HCT116 (cell line): ENCODE results near the gene HSDL2. TPM values are rescaled to one million over a fixed set of nuclear protein-coding genes. Genes with fewer than 3 reads are reported as not detected.
"Not testable (repeated sequence)": the region's sequence is repeated elsewhere in the genome, so short reads cannot be mapped to it uniquely, and the experiment has no call there.

Experiments used
- ATAC-seq: fragments of 200-7000 bp; cut with Tn5 transposase; 2 replicates; pipeline ENCODE4 v1.9.1; 2020; ENCODE audit warnings: mild to moderate bottlenecking, moderate library complexity
- BruUV-seq: library from RNA; stranded (reverse); fragments of 400-500 nt; replicated peaks from 2 replicates; lab custom pipeline; 2021; lab: Mats Ljungman, UMichigan
- CTCF ChIA-PET: fragments of 300-600 bp; sonication (Branson Sonifier 250); formaldehyde crosslinking; loops from one replicate; lab custom pipeline; 2021; ENCODE audit warnings: antibody characterized with exemption; lab: Charles Lee
- POLR2A ChIA-PET: fragments of 300-600, 350-600 bp; sonication (Branson Sonifier 250); formaldehyde crosslinking; loops from one replicate; lab custom pipeline; 2021; ENCODE audit warnings: antibody characterized with exemption; lab: Charles Lee
- RAD21 ChIA-PET, 2 experiments: fragments of 300-600 bp; sonication (Branson Sonifier 250); formaldehyde crosslinking; loops; one replicate each; lab custom pipeline; 2023; ENCODE audit warnings: low total read pairs in 2 of 2; ENCODE audit not compliant: uncharacterized antibody in 2 of 2, unreplicated experiment in 2 of 2, low non-redundant PET in 1 of 2; lab: Charles Lee
- DNase-seq: peaks from one replicate; pipeline ENCODE4 v3.0.0-alpha.2; 2010; ENCODE audit warnings: low read depth, low spot score
- H2AFZ ChIP-seq: fragments of 200-600 bp; shearing (Covaris generic), sonication (generic); 2 replicates; pipeline ENCODE4 v1.6.1; 2017; ENCODE audit warnings: low read depth, mixed run types, mixed read lengths, antibody characterized with exemption, low read length; ENCODE audit not compliant: poor library complexity, severe bottlenecking
- H3K27ac ChIP-seq: 2 replicates; pipeline ENCODE4 v1.5.1; 2012; ENCODE audit warnings: low read depth, low read length
- H3K27me3 ChIP-seq: fragments of 200-600 bp; sonication (generic); 2 replicates; pipeline ENCODE4 v1.6.1; 2016; ENCODE audit warnings: mixed run types, low read length, mixed read lengths; ENCODE audit not compliant: insufficient read depth
- H3K36me3 ChIP-seq, 2 experiments: fragments of 200-500 bp in 1 of 2; fragments of 200-600 bp in 1 of 2; sonication (Bioruptor generic) in 1 of 2; sonication (generic) in 1 of 2; 2 replicates each; pipeline versions ENCODE4 v1.5.1 to v1.6.1; 2014 to 2016; ENCODE audit warnings: low read length in 2 of 2, inconsistent platforms in 1 of 2, mixed read lengths in 1 of 2, mixed run types in 1 of 2; ENCODE audit not compliant: insufficient read depth in 2 of 2, control insufficient read depth in 1 of 2
- H3K4me1 ChIP-seq, 2 experiments: fragments of 200-600 bp in 1 of 2; sonication (generic) in 1 of 2; 2 replicates each; pipeline versions ENCODE4 v1.5.1 to v1.6.1; 2012 to 2017; ENCODE audit warnings: low read length in 2 of 2, inconsistent platforms in 1 of 2, mild to moderate bottlenecking in 1 of 2, mixed read lengths in 1 of 2, mixed run types in 1 of 2, moderate library complexity in 1 of 2; ENCODE audit not compliant: insufficient read depth in 2 of 2, control insufficient read depth in 1 of 2
- H3K4me2 ChIP-seq: fragments of 200-600 bp; sonication (generic); 2 replicates; pipeline ENCODE4 v1.6.1; 2017; ENCODE audit warnings: mixed run types, low read length, mixed read lengths
- H3K4me3 ChIP-seq, 2 experiments: fragments of 200-600 bp in 1 of 2; sonication (generic) in 1 of 2; replicated peaks in 1 of 2; 2 replicates each; pipeline ENCODE4 v1.5.1; 2011 to 2016; ENCODE audit warnings: low read length in 2 of 2, control low read depth in 1 of 2, low read depth in 1 of 2, mild to moderate bottlenecking in 1 of 2, mixed read lengths in 1 of 2, mixed run types in 1 of 2
- H3K79me2 ChIP-seq: fragments of 200-600 bp; sonication (generic); 2 replicates; pipeline ENCODE4 v1.6.1; 2017; ENCODE audit warnings: mild to moderate bottlenecking, mixed run types, low read length, moderate library complexity, mixed read lengths; ENCODE audit not compliant: insufficient read depth
- H3K9ac ChIP-seq: fragments of 200-600 bp; sonication (generic); 2 replicates; pipeline ENCODE4 v1.6.1; 2016; ENCODE audit warnings: low read length, mixed read lengths
- H3K9me2 ChIP-seq: fragments of 200-600 bp; sonication (generic), shearing (Covaris generic); 2 replicates; pipeline ENCODE4 v1.6.1; 2017; ENCODE audit warnings: mixed run types, mild to moderate bottlenecking, moderate library complexity; ENCODE audit not compliant: insufficient read depth
- H3K9me3 ChIP-seq, 2 experiments: fragments of 200-500 bp in 1 of 2; fragments of 200-600 bp in 1 of 2; sonication (Bioruptor generic) in 1 of 2; sonication (generic) in 1 of 2; 2 replicates each; pipeline ENCODE4 v1.6.1; 2014 to 2017; ENCODE audit warnings: low read length in 2 of 2, mixed read lengths in 2 of 2, inconsistent platforms in 1 of 2, low read depth in 1 of 2, mild to moderate bottlenecking in 1 of 2, mixed run types in 1 of 2, moderate library complexity in 1 of 2; ENCODE audit not compliant: control insufficient read depth in 1 of 2, insufficient read depth in 1 of 2
- H4K20me1 ChIP-seq: fragments of 200-600 bp; sonication (generic), shearing (Covaris generic); 2 replicates; pipeline ENCODE4 v1.6.1; 2017; ENCODE audit warnings: mixed run types, mild to moderate bottlenecking, moderate library complexity; ENCODE audit not compliant: insufficient read depth
- CBX3 ChIP-seq: IDR thresholded peaks from 2 replicates; pipeline ENCODE4 v1.6.1; 2012; ENCODE audit warnings: low read depth
- CEBPB ChIP-seq: IDR thresholded peaks from 2 replicates; pipeline ENCODE4 v1.6.1; 2012; ENCODE audit warnings: low read depth
- EGR1 ChIP-seq: IDR thresholded peaks from 2 replicates; pipeline ENCODE4 v1.6.1; 2012; ENCODE audit warnings: low read depth
- EZH2 ChIP-seq: fragments of 200-600 bp; sonication (generic); IDR thresholded peaks from 2 replicates; pipeline ENCODE4 v1.6.1; 2017; ENCODE audit warnings: antibody characterized with exemption, mixed run types
- EZH2phosphoT487 ChIP-seq: fragments of 200-600 bp; IDR thresholded peaks from 2 replicates; pipeline ENCODE4 v1.6.1; 2018; ENCODE audit warnings: antibody characterized with exemption, borderline replicate concordance
- JUND ChIP-seq: IDR thresholded peaks from 2 replicates; pipeline ENCODE4 v1.6.1; 2012
- POLR2AphosphoS5 ChIP-seq: IDR thresholded peaks from 2 replicates; pipeline ENCODE4 v1.6.1; 2011; ENCODE audit warnings: mild to moderate bottlenecking, low read depth, low read length, moderate library complexity
- RAD21 ChIP-seq: IDR thresholded peaks from 2 replicates; pipeline ENCODE4 v1.6.1; 2012; ENCODE audit warnings: low read depth, mild to moderate bottlenecking
- SIN3A ChIP-seq: IDR thresholded peaks from 2 replicates; pipeline ENCODE4 v1.6.1; 2012; ENCODE audit warnings: low read depth
- SP1 ChIP-seq: IDR thresholded peaks from 2 replicates; pipeline ENCODE4 v1.6.1; 2012; ENCODE audit warnings: low read depth
- TCF7L2 ChIP-seq: IDR thresholded peaks from 2 replicates; pipeline ENCODE4 v1.7.0; 2011; ENCODE audit warnings: borderline replicate concordance, inconsistent platforms; ENCODE audit not compliant: insufficient read depth, insufficient read length; ENCODE audit errors: extremely low read depth
- YY1 ChIP-seq: IDR thresholded peaks from 2 replicates; pipeline ENCODE4 v1.6.1; 2011; ENCODE audit warnings: low read length, low read depth, moderate library complexity, mild to moderate bottlenecking; ENCODE audit not compliant: insufficient replicate concordance; ENCODE audit errors: extremely low read depth
- ZFX ChIP-seq: fragments of 450-650 bp; IDR thresholded peaks from 2 replicates; pipeline ENCODE4 v1.6.1; 2017
- intact Hi-C: fragments of 100-400 bp; cut with micrococcal nuclease; formaldehyde crosslinking; loops from 2 replicates; pipeline ENCODE4 v1.10.0; 2022
- total RNA-seq: library from RNA; stranded (reverse); gene quantifications from one replicate; pipeline ENCODE4 v1.2.1, GENCODE V29; 2021; ENCODE audit not compliant: unreplicated experiment
- TF ChIP-seq, protein P1 (sequence below): IDR thresholded peaks from 2 replicates; pipeline ENCODE4 v1.6.1; 2012; ENCODE audit warnings: low read depth
- TF ChIP-seq, protein P2 (sequence below), 3 experiments: fragments of 200-600 bp in 1 of 3; sonication (generic) in 1 of 3; IDR thresholded peaks in 2 of 3; conservative IDR thresholded peaks in 1 of 3; 2 replicates each; pipeline ENCODE4 v1.5.1; 2012 to 2017; ENCODE audit warnings: low read depth in 2 of 3, low read length in 2 of 3, antibody characterized with exemption in 1 of 3, borderline replicate concordance in 1 of 3, control low read depth in 1 of 3, mild to moderate bottlenecking in 1 of 3, mixed read lengths in 1 of 3, mixed run types in 1 of 3, moderate library complexity in 1 of 3; ENCODE audit not compliant: insufficient read depth in 1 of 3
- TF ChIP-seq, protein P3 (sequence below): IDR thresholded peaks from 2 replicates; pipeline ENCODE4 v1.6.1; 2012

HSDL2 gene
- total RNA-seq, 1 experiment from 2014 or later, result 33.9 TPM

DNA sequence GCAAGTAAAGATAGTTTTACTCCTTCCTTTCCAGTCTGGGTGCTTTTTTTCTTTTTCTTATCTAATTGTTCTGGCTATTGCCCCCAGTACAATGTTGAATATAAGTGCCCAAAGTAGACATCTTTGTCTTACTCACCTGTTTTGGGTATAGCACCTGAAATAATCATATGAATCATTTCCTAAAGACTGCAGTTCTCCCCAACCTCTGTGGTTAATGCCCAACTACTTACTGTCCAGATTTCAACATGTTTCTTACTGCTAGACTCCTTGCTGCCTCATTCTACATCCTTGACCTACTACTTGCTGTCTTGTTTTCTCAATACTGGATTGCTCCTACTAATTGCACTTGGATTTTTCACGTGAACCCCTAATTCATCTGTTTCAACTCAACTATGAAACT lies 8.8 kb upstream of the HSDL2 start:
- H3K4me2 ChIP-seq, result no peak overlapping the region
- intact Hi-C loops, result no loop called here
- RAD21 ChIA-PET, result no interaction called here
- no peaks in the 10 kb centered on the region for H3K9me2 ChIP-seq
- no peaks in the 10 kb centered on the region for H3K36me3 ChIP-seq
- no peak overlapping the region for H3K27ac ChIP-seq
- CTCF ChIA-PET, result no interaction called here
- H3K9ac ChIP-seq, result no peak overlapping the region
- POLR2A ChIA-PET, result no interaction called here
- TF ChIP-seq CBX3, result no peak
- TF ChIP-seq EZH2, result no peak
- TF ChIP-seq SP1, result no peak
- TF ChIP-seq RAD21, result no peak
- no peak for TF ChIP-seq ZFX
- TF ChIP-seq, protein P1, sequence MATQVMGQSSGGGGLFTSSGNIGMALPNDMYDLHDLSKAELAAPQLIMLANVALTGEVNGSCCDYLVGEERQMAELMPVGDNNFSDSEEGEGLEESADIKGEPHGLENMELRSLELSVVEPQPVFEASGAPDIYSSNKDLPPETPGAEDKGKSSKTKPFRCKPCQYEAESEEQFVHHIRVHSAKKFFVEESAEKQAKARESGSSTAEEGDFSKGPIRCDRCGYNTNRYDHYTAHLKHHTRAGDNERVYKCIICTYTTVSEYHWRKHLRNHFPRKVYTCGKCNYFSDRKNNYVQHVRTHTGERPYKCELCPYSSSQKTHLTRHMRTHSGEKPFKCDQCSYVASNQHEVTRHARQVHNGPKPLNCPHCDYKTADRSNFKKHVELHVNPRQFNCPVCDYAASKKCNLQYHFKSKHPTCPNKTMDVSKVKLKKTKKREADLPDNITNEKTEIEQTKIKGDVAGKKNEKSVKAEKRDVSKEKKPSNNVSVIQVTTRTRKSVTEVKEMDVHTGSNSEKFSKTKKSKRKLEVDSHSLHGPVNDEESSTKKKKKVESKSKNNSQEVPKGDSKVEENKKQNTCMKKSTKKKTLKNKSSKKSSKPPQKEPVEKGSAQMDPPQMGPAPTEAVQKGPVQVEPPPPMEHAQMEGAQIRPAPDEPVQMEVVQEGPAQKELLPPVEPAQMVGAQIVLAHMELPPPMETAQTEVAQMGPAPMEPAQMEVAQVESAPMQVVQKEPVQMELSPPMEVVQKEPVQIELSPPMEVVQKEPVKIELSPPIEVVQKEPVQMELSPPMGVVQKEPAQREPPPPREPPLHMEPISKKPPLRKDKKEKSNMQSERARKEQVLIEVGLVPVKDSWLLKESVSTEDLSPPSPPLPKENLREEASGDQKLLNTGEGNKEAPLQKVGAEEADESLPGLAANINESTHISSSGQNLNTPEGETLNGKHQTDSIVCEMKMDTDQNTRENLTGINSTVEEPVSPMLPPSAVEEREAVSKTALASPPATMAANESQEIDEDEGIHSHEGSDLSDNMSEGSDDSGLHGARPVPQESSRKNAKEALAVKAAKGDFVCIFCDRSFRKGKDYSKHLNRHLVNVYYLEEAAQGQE, result no peak
- TF ChIP-seq, protein P2, sequence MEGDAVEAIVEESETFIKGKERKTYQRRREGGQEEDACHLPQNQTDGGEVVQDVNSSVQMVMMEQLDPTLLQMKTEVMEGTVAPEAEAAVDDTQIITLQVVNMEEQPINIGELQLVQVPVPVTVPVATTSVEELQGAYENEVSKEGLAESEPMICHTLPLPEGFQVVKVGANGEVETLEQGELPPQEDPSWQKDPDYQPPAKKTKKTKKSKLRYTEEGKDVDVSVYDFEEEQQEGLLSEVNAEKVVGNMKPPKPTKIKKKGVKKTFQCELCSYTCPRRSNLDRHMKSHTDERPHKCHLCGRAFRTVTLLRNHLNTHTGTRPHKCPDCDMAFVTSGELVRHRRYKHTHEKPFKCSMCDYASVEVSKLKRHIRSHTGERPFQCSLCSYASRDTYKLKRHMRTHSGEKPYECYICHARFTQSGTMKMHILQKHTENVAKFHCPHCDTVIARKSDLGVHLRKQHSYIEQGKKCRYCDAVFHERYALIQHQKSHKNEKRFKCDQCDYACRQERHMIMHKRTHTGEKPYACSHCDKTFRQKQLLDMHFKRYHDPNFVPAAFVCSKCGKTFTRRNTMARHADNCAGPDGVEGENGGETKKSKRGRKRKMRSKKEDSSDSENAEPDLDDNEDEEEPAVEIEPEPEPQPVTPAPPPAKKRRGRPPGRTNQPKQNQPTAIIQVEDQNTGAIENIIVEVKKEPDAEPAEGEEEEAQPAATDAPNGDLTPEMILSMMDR (IDR thresholded peaks at IDR 0.05 in 2 of 3, conservative IDR thresholded peaks at IDR 0.05 in 1 of 3; ENCODE audit: borderline replicate concordance in 1 of 3, insufficient read depth in 1 of 3, low read depth in 2 of 3, low read length in 2 of 3), result no peak
- TF ChIP-seq TCF7L2, result no peak
- no peak for TF ChIP-seq CEBPB
- TF ChIP-seq YY1, result no peak
- TF ChIP-seq EGR1, result no peak
- TF ChIP-seq POLR2AphosphoS5, result no peak
- no peak for TF ChIP-seq EZH2phosphoT487
- no peak for TF ChIP-seq JUND
- TF ChIP-seq, protein P3, sequence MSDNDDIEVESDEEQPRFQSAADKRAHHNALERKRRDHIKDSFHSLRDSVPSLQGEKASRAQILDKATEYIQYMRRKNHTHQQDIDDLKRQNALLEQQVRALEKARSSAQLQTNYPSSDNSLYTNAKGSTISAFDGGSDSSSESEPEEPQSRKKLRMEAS, result no peak
- TF ChIP-seq SIN3A, result no peak
- no peaks in the 10 kb centered on the region for H3K27me3 ChIP-seq
- BruUV-seq, result no TSS peak
- no peak for DNase-seq
- no peak overlapping the region for H2AFZ ChIP-seq
- no peaks in the 10 kb centered on the region for H4K20me1 ChIP-seq
- H3K9me3 ChIP-seq, result no peaks in the 10 kb centered on the region
- no peak overlapping the region for H3K4me3 ChIP-seq
- no peak for ATAC-seq
- H3K4me1 ChIP-seq, result no peaks in the 10 kb centered on the region
- no peaks in the 10 kb centered on the region for H3K79me2 ChIP-seq

DNA sequence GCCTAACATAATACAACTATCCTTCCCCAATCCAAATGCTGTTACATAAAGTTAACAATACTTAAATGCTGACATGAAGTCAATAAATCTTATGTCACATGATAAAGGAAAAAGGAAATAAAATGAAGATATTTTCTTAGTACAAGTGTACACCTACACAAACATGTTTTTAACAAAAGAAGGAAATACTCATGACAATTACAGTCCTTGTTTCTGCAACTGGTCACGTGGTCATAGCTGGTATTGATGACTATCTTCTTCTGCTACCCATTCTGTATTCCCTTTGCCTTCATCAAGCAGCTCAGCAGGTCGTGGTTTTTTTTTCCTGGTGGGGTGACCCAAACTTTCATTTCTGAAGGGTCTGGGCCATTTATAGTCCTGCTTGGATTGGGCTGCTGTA lies 6.2 kb upstream of the HSDL2 start:
- H3K27ac ChIP-seq, H3K4me1 ChIP-seq, H3K4me3 ChIP-seq, CTCF ChIA-PET, H2AFZ ChIP-seq, H3K9me2 ChIP-seq, H3K36me3 ChIP-seq, RAD21 ChIA-PET, DNase-seq, POLR2A ChIA-PET, H3K9me3 ChIP-seq, H3K9ac ChIP-seq, H3K79me2 ChIP-seq, H3K27me3 ChIP-seq, BruUV-seq, H4K20me1 ChIP-seq, ATAC-seq, intact Hi-C loops, H3K4me2 ChIP-seq: not testable (repeated sequence)
